MV-4-11 (cell line): ENCODE results near the gene FBXL15.

Source experiments
- DNase-seq: peaks from one replicate; lab custom pipeline; 2025; lab: John Stamatoyannopoulos, UW

Gene FBXL15

GRCh38 chr10:102411341-102412255 is 9.0 kb upstream of the FBXL15 start:
- DNase-seq: no peak

- no peak for DNase-seq
Observed at GRCh38 chr10:102412293-102412692, 8.3 kb upstream of the FBXL15 start.

- no peak for DNase-seq
Observed at GRCh38 chr10:102413053-102413705, 7.5 kb upstream of the FBXL15 start.

GRCh38 chr10:102413806-102414561 is 6.7 kb upstream of the FBXL15 start:
- DNase-seq: no peak

GRCh38 chr10:102414749-102415148 is 5.9 kb upstream of the FBXL15 start:
- no peak for DNase-seq

GRCh38 chr10:102416283-102416682 is 4.4 kb upstream of the FBXL15 start:
- DNase-seq: no peak

GRCh38 chr10:102416695-102417094 is 3.9 kb upstream of the FBXL15 start:
- DNase-seq: no peak

- no peak for DNase-seq
Observed at GRCh38 chr10:102418622-102419268, 1.9 kb upstream of the FBXL15 start, which contains the start of gene PSD. PSD (minus strand) TSS chr10:102418785; CDS start chr10:102417038, 1,747 bp downstream.

GRCh38 chr10:102419269-102420180 is 1.1 kb upstream of the FBXL15 start:
- peak; percentile 28 for DNase-seq

- DNase-seq: no peak
Observed at GRCh38 chr10:102420181-102420713, 389 bp upstream of the FBXL15 start.

- DNase-seq: no peak
Observed at GRCh38 chr10:102421507-102421756, 796 bp downstream of the FBXL15 start.

GRCh38 chr10:102421757-102422512 is 1.3 kb downstream of the FBXL15 start:
- DNase-seq: no peak

GRCh38 chr10:102422545-102423129 is 2.0 kb downstream of the FBXL15 start:
- peak; percentile 71 for DNase-seq

- DNase-seq: no peak
Observed at GRCh38 chr10:102423372-102423968, 2.8 kb downstream of the FBXL15 start.

GRCh38 chr10:102424145-102424544 is 3.5 kb downstream of the FBXL15 start:
- DNase-seq: no peak

- no peak for DNase-seq
Observed at GRCh38 chr10:102424916-102425315, 4.3 kb downstream of the FBXL15 start.

GRCh38 chr10:102425444-102425843 is 4.8 kb downstream of the FBXL15 start:
- DNase-seq: no peak

- no peak for DNase-seq
Observed at GRCh38 chr10:102426803-102427287, 6.2 kb downstream of the FBXL15 start.

GRCh38 chr10:102429468-102429867 is 8.8 kb downstream of the FBXL15 start:
- DNase-seq: no peak
